ENCODE results near the gene GDF15. TPM values are rescaled to one million over a fixed set of nuclear protein-coding genes. Genes with fewer than 3 reads are reported as not detected.

GDF15 gene
- polyA plus RNA-seq, 1 donor (not counting 4 experiments of a cell fraction or from before 2014, with no cell fraction given), result 0.31 TPM

GRCh38 chr19:18433015-18433691 is 47.2 kb downstream of the GDF15 start:
- H3K4me3 ChIP-seq (ENCODE audit: control insufficient read depth in 2 of 3, extremely low read depth in 1 of 3, insufficient read depth in 2 of 3, low read depth in 1 of 3, low read length in 3 of 3), result peak overlapping the region in 1 of 3 experiments; percentile 16
- H3K9ac ChIP-seq (ENCODE audit: control insufficient read depth, extremely low read depth, insufficient read depth, low read length), result no peak overlapping the region
- H3K27ac ChIP-seq (ENCODE audit: control insufficient read depth, insufficient read depth, low read length), result no peak overlapping the region
- H3K4me1 ChIP-seq (ENCODE audit: control insufficient read depth, extremely low read depth, insufficient read depth, low read length), result peaks cover 3% of the 10 kb centered on the region
- dilution Hi-C loops (cut with MboI; ENCODE audit: extremely low pct_ligation_motif_present, low sequenced_read_pairs), result no loop called here
- H3K79me2 ChIP-seq (ENCODE audit: control insufficient read depth, insufficient read depth, low read length), result no peaks in the 10 kb centered on the region
- no peak overlapping the region for H2AFZ ChIP-seq (ENCODE audit: control insufficient read depth, low read length)
- no peaks in the 10 kb centered on the region for H4K20me1 ChIP-seq (ENCODE audit: control insufficient read depth, extremely low read depth, insufficient read depth, low read length)
- peaks cover 0 to 1% of the 10 kb centered on the region in 2 experiments for H3K36me3 ChIP-seq (ENCODE audit: control insufficient read depth in 2 of 2, extremely low read depth in 1 of 2, insufficient read depth in 2 of 2, low read length in 2 of 2)
- no peak for TF ChIP-seq EZH2 (IDR thresholded peaks at IDR 0.05; ENCODE audit: low read length)
- no peak for TF ChIP-seq CTCF (optimal IDR thresholded peaks at IDR 0.05 in 1 of 3, IDR thresholded peaks at IDR 0.05 in 1 of 3, conservative IDR thresholded peaks at IDR 0.05 in 1 of 3; ENCODE audit: extremely low read depth in 1 of 3, insufficient read depth in 2 of 3, low read length in 3 of 3)
- H3K4me2 ChIP-seq (ENCODE audit: control insufficient read depth, extremely low read depth, insufficient read depth, low read depth, low read length), result peak overlapping the region; percentile 10
- FAIRE-seq, result no peak
- H3K27me3 ChIP-seq (ENCODE audit: control insufficient read depth, extremely low read depth, insufficient read depth, low read length), result no peaks in the 10 kb centered on the region
- no peaks in the 10 kb centered on the region for H3K9me3 ChIP-seq (ENCODE audit: control insufficient read depth, low read depth, low read length)
- no peaks in the 10 kb centered on the region for H3K9me1 ChIP-seq (ENCODE audit: control insufficient read depth, extremely low read depth, insufficient read depth, low read length)
- DNase-seq (ENCODE audit: low read depth, low spot score), result no peak

GRCh38 chr19:18433735-18434398 is 47.9 kb downstream of the GDF15 start:
- TF ChIP-seq EZH2 (IDR thresholded peaks at IDR 0.05; ENCODE audit: low read length), result no peak
- TF ChIP-seq CTCF (optimal IDR thresholded peaks at IDR 0.05 in 1 of 3, IDR thresholded peaks at IDR 0.05 in 1 of 3, conservative IDR thresholded peaks at IDR 0.05 in 1 of 3; ENCODE audit: extremely low read depth in 1 of 3, insufficient read depth in 2 of 3, low read length in 3 of 3), result no peak
- no peaks in the 10 kb centered on the region for H3K9me1 ChIP-seq (ENCODE audit: control insufficient read depth, extremely low read depth, insufficient read depth, low read length)
- H3K4me2 ChIP-seq (ENCODE audit: control insufficient read depth, extremely low read depth, insufficient read depth, low read depth, low read length), result no peak overlapping the region
- no peaks in the 10 kb centered on the region for H3K9me3 ChIP-seq (ENCODE audit: control insufficient read depth, low read depth, low read length)
- peaks cover 0 to 1% of the 10 kb centered on the region in 2 experiments for H3K36me3 ChIP-seq (ENCODE audit: control insufficient read depth in 2 of 2, extremely low read depth in 1 of 2, insufficient read depth in 2 of 2, low read length in 2 of 2)
- FAIRE-seq, result no peak
- H3K4me1 ChIP-seq (ENCODE audit: control insufficient read depth, extremely low read depth, insufficient read depth, low read length), result peaks cover 10% of the 10 kb centered on the region
- H3K9ac ChIP-seq (ENCODE audit: control insufficient read depth, extremely low read depth, insufficient read depth, low read length), result no peak overlapping the region
- H4K20me1 ChIP-seq (ENCODE audit: control insufficient read depth, extremely low read depth, insufficient read depth, low read length), result no peaks in the 10 kb centered on the region
- H3K27me3 ChIP-seq (ENCODE audit: control insufficient read depth, extremely low read depth, insufficient read depth, low read length), result no peaks in the 10 kb centered on the region
- no peak overlapping the region for H3K27ac ChIP-seq (ENCODE audit: control insufficient read depth, insufficient read depth, low read length)
- no peaks in the 10 kb centered on the region for H3K79me2 ChIP-seq (ENCODE audit: control insufficient read depth, insufficient read depth, low read length)
- H3K4me3 ChIP-seq (ENCODE audit: control insufficient read depth in 2 of 3, extremely low read depth in 1 of 3, insufficient read depth in 2 of 3, low read depth in 1 of 3, low read length in 3 of 3), result no peak overlapping the region
- DNase-seq (ENCODE audit: low read depth, low spot score), result no peak
- no peak overlapping the region for H2AFZ ChIP-seq (ENCODE audit: control insufficient read depth, low read length)
- dilution Hi-C loops (cut with MboI; ENCODE audit: extremely low pct_ligation_motif_present, low sequenced_read_pairs), result no loop called here

Measured in keratinocyte (primary cell).